Adrenal gland (tissue), 12 donors: ENCODE measurements around the gene NIPSNAP3A. TPM values are rescaled to one million over a fixed set of nuclear protein-coding genes. Genes with fewer than 3 reads are reported as not detected.

ENCODE experiments used
- DNase-seq, 7 donors: peaks; one replicate each; pipeline ENCODE4 v3.0.0-alpha.2; 2019 to 2020
- H3K27ac ChIP-seq, 5 donors: fragments of 200-600 bp; sonication (generic) in 4 of 5; 1 replicate in 3 of 5; 2 replicates in 2 of 5; pipeline versions ENCODE4 v1.5.1 to v1.8.0; 2016 to 2020; ENCODE audit warnings: mild to moderate bottlenecking in 1 of 5
- H3K27me3 ChIP-seq: fragments of 200-600 bp; 2 replicates; pipeline ENCODE4 v1.8.0; 2021
- H3K36me3 ChIP-seq, 2 donors: fragments of 200-600 bp; replicated peaks in 1 of 2; 1 replicate in 1 of 2; 2 replicates in 1 of 2; pipeline versions ENCODE4 v1.5.1 to v1.8.0; 2018 to 2022
- H3K4me1 ChIP-seq, 2 donors: fragments of 200-600 bp; replicated peaks in 1 of 2; 1 replicate in 1 of 2; 2 replicates in 1 of 2; pipeline versions ENCODE4 v1.5.1 to v1.8.0; 2018 to 2021
- H3K4me3 ChIP-seq, 4 donors: fragments of 200-600 bp; sonication (generic) in 3 of 4; one replicate each; pipeline ENCODE4 v1.5.1; 2016 to 2018
- H3K9me3 ChIP-seq, 3 donors: fragments of 200-600 bp; sonication (generic) in 1 of 3; replicated peaks in 1 of 3; 1 replicate in 2 of 3; 2 replicates in 1 of 3; pipeline versions ENCODE4 v1.5.1 to v1.8.0; 2016 to 2021
- CTCF ChIP-seq, 6 experiments: fragments of 450-650 bp in 4 of 6; fragments of 200-600 bp in 2 of 6; sonication (generic) in 1 of 6; IDR thresholded peaks; 1 replicate in 5 of 6; 2 replicates in 1 of 6; pipeline versions ENCODE4 v1.5.1 to v1.8.0; 2016 to 2021; ENCODE audit warnings: antibody characterized with exemption in 6 of 6, mild to moderate bottlenecking in 2 of 6, moderate library complexity in 1 of 6
- POLR2A ChIP-seq, 2 donors: fragments of 450-650 bp; IDR thresholded peaks; one replicate each; pipeline ENCODE4 v1.6.1; 2017; ENCODE audit warnings: antibody characterized with exemption in 2 of 2, mild to moderate bottlenecking in 2 of 2, moderate library complexity in 1 of 2
- WGBS, 4 donors: extraction: QIAGEN DNeasy Blood & Tissue Kit in 2 of 4; methylation state at CpG; one replicate each; pipeline versions ENCODE4 v1.1.5 to v1.1.7; 2013 to 2017; 5-methylcytosine and 5-hydroxymethylcytosine counted together
- intact Hi-C, 2 donors: fragments of 100-400 bp; cut with DNase I; formaldehyde crosslinking; loops; one replicate each; pipeline versions ENCODE4 v1.14.1 to v1.15.0; 2022 to 2023
- polyA plus RNA-seq, 3 donors: library from polyadenylated mRNA; stranded (reverse); fragments of 200-250 nt in 2 of 3; fragments of 350-450 nt in 1 of 3; fragmentation: Illumina TruSeq in 1 of 3; extraction: RNeasy Lipid Tissue Mini Kit (QIAGEN cat#74804) in 1 of 3; gene quantifications; one replicate each; pipeline ENCODE4 v1.2.3, GENCODE V29; 2013 to 2014
- total RNA-seq, 9 donors: library from RNA; depleted of rRNA in 4 of 9; stranded (reverse); fragments of >200 nt in 4 of 9; fragments of 120-200 nt in 1 of 9; fragmentation: NEBNext Ultra II Directional in 1 of 9; extraction: Animal tissue kit (Norgen Biotek cat#: 25700) in 1 of 9; gene quantifications; one replicate each; pipeline versions ENCODE4 v1.1.0 to v1.2.4, GENCODE V29; 2013 to 2023
- donor health status: healthy with polysubstance abuse.
- donor health status: Bipolar disorder and iron deficiency.
- donor health status: DM: yes; HTN: yes; CAD: no.
- donor health status: DM: no; HTN: no; CAD: no.
- donor health status: DM: no; HTN: no; CAD: no.
- donor health status: DM: yes; HTN: yes; CAD: no.

Gene NIPSNAP3A
- total and polyA plus RNA-seq, 12 donors: 18.3 to 164 (median 43.7) TPM

GRCh38 chr9:104795082-104795481 lies 47.6 kb downstream of the NIPSNAP3A start:
- Histone ChIP-seq H3K27me3 (no peaks in the 10 kb centered on the region), H3K27ac (peak overlapping the region in 2 of 5 donors; percentile 46 to 70), H3K4me3 (no peak overlapping the region), H3K36me3 (peaks cover 0 to 96% of the 10 kb centered on the region in 2 donors), H3K9me3 (no peaks in the 10 kb centered on the region), H3K4me1 (peaks cover 0 to 58% of the 10 kb centered on the region in 2 donors)
- TF ChIP-seq CTCF (IDR thresholded peaks at IDR 0.05) (no peak), POLR2A (IDR thresholded peaks at IDR 0.05) (no peak)
- no peak for DNase-seq
- WGBS, 4 donors: 29 to 54% (median 35%) methylated on average over 1 of the region's 1 CpG
- intact Hi-C loops: no loop called here

GRCh38 chr9:104795857-104796256 lies 48.4 kb downstream of the NIPSNAP3A start:
- Histone ChIP-seq H3K27me3 (no peaks in the 10 kb centered on the region), H3K4me3 (no peak overlapping the region), H3K36me3 (peaks cover 0 to 96% of the 10 kb centered on the region in 2 donors), H3K27ac (peak overlapping the region in 4 of 5 donors; percentile 23 to 70 (median 44)), H3K4me1 (peaks cover 0 to 64% of the 10 kb centered on the region in 2 donors), H3K9me3 (no peaks in the 10 kb centered on the region)
- TF ChIP-seq POLR2A (IDR thresholded peaks at IDR 0.05) (no peak), CTCF (IDR thresholded peaks at IDR 0.05) (no peak)
- intact Hi-C loops: no loop called here
- no peak for DNase-seq
- 64 to 82% (median 72%) methylated on average over 3 of the region's 3 CpGs for WGBS, 4 donors

- intact Hi-C loops: no loop called here
- H3K4me1 ChIP-seq: peaks cover 0 to 74% of the 10 kb centered on the region in 2 donors
- H3K9me3 ChIP-seq: no peaks in the 10 kb centered on the region
- H3K27ac ChIP-seq: peak overlapping the region in 4 of 5 donors; percentile 17 to 70 (median 44)
- no peak overlapping the region for H3K4me3 ChIP-seq
- no peak for DNase-seq
- 36 to 38% (median 37%) methylated on average over 5 of the region's 5 CpGs for WGBS, 4 donors
- no peak for TF ChIP-seq CTCF (IDR thresholded peaks at IDR 0.05)
- TF ChIP-seq POLR2A (IDR thresholded peaks at IDR 0.05): no peak
- peaks cover 0 to 96% of the 10 kb centered on the region in 2 donors for H3K36me3 ChIP-seq
- H3K27me3 ChIP-seq: no peaks in the 10 kb centered on the region
Observed at GRCh38 chr9:104798209-104798995, 50.9 kb downstream of the NIPSNAP3A start.

GRCh38 chr9:104800068-104800785 lies 52.7 kb downstream of the NIPSNAP3A start:
- 53 to 65% (median 59%) methylated on average over 7 of the region's 7 CpGs for WGBS, 4 donors
- no peak overlapping the region for H3K4me3 ChIP-seq
- peak overlapping the region in 3 of 5 donors; percentile 30 to 41 (median 38) for H3K27ac ChIP-seq
- no peaks in the 10 kb centered on the region for H3K9me3 ChIP-seq
- TF ChIP-seq CTCF (IDR thresholded peaks at IDR 0.05) (no peak), POLR2A (IDR thresholded peaks at IDR 0.05) (no peak)
- peaks cover 0 to 60% of the 10 kb centered on the region in 2 donors for H3K4me1 ChIP-seq
- peaks cover 0 to 96% of the 10 kb centered on the region in 2 donors for H3K36me3 ChIP-seq
- no peaks in the 10 kb centered on the region for H3K27me3 ChIP-seq
- intact Hi-C loops: no loop called here
- no peak for DNase-seq
